Spinal cord (tissue), 10 donors: ENCODE results near the gene INO80C. TPM values are rescaled to one million over a fixed set of nuclear protein-coding genes. Genes with fewer than 3 reads are reported as not detected.
A peak's percentile ranks its signal among the peaks of the same experiment; 100 is the strongest.

ENCODE experiments used
- DNase-seq, 6 donors: peaks; one replicate each; pipeline versions ENCODE4 v3.0.0 to v3.0.0-alpha.2; 2013 to 2015; ENCODE audit warnings: low spot score in 6 of 6, low read depth in 4 of 6
- H3K27ac ChIP-seq: one replicate; pipeline ENCODE4 v1.5.1; 2013; ENCODE audit warnings: low read depth, low read length, control low read depth
- H3K27me3 ChIP-seq: one replicate; pipeline ENCODE4 v1.6.1; 2013; ENCODE audit warnings: low read length; ENCODE audit not compliant: control insufficient read depth, insufficient read depth
- H3K36me3 ChIP-seq: one replicate; pipeline ENCODE4 v1.6.1; 2013; ENCODE audit warnings: low read length; ENCODE audit not compliant: control insufficient read depth, insufficient read depth
- H3K4me1 ChIP-seq: one replicate; pipeline ENCODE4 v1.6.1; 2013; ENCODE audit warnings: low read length; ENCODE audit not compliant: control insufficient read depth, insufficient read depth
- H3K4me3 ChIP-seq: one replicate; pipeline ENCODE4 v1.5.1; 2013; ENCODE audit warnings: low read depth, low read length, control low read depth
- H3K9me3 ChIP-seq: one replicate; pipeline ENCODE4 v1.6.1; 2013; ENCODE audit warnings: low read length; ENCODE audit not compliant: control insufficient read depth, insufficient read depth
- WGBS: methylation state at CpG from one replicate; pipeline ENCODE4 v1.1.5; 2013; ENCODE audit warnings: missing lambda C conversion rate; ENCODE audit not compliant: insufficient coverage; 5-methylcytosine and 5-hydroxymethylcytosine counted together
- polyA plus RNA-seq, 2 donors: library from polyadenylated mRNA; unstranded; fragments of 120-200 nt; gene quantifications; one replicate each; pipeline ENCODE4 v1.2.1, GENCODE V29; 2013; ENCODE audit not compliant: insufficient read length in 2 of 2
- total RNA-seq, 2 donors: library from RNA; depleted of rRNA in 1 of 2; stranded (reverse); fragments of 120-200 nt in 1 of 2; fragments of >200 nt in 1 of 2; gene quantifications; one replicate each; pipeline versions ENCODE4 v1.2.3 to v1.2.4, GENCODE V29; 2013 to 2014
- donor health status: healthy.

INO80C gene
- total and polyA plus RNA-seq, 4 donors, result 8.1 to 22.4 (median 15.5) TPM

- Histone ChIP-seq H3K4me3 (no peak overlapping the region), H3K4me1 (peaks cover 7% of the 10 kb centered on the region), H3K9me3 (no peaks in the 10 kb centered on the region), H3K27me3 (no peaks in the 10 kb centered on the region), H3K36me3 (no peaks in the 10 kb centered on the region), H3K27ac (no peak overlapping the region)
- 42% methylated on average over 4 of the region's 5 CpGs for WGBS
- no peak for DNase-seq
Measured at GRCh38 chr18:35524226-35524625, 26.5 kb upstream of the INO80C start.

DNA sequence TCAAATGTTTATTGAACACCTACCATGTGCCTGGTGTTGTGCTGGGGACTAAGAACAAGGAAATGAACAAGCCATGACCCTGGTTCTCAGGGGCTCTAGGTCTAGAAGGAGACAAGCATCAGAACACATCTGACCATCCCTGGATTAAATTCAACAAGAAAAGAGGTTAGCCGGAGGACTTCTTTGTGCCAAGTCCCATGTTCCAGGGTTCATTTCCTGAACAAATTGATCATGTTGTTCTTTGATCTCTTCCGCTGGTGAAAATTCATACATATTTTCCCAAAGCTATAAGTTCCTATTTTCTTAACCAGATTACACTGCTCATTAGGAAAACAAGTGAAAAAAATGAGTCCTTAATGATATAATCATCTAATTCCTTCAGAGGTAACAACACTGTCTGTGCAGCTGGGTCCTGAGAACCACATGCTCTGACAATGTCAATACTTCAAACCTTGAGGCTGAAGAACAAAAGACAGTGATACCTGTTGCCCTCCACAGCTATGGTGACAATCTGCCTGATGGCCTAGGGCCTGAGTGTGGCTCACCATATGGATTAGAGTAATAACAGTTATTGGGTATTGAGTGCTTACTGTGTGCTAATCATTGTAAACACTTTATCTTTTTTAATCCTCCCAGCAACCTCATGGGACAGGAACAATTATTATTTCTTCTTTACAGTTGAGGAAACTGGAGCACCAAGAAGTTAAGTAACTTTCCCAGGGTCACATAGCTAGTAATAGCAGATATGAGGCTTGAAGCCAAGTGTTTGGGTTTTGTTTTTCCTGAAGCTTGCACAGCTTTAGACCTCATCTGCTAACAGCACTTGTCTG is 24.6 kb upstream of the INO80C start:
- no peaks in the 10 kb centered on the region for H3K36me3 ChIP-seq
- H3K4me1 ChIP-seq, result peaks cover 7% of the 10 kb centered on the region
- H3K4me3 ChIP-seq, result no peak overlapping the region
- no peak overlapping the region for H3K27ac ChIP-seq
- WGBS, result 100% methylated on average over 1 of the region's 2 CpGs
- no peaks in the 10 kb centered on the region for H3K9me3 ChIP-seq
- DNase-seq, result no peak
- H3K27me3 ChIP-seq, result no peaks in the 10 kb centered on the region

- Histone ChIP-seq H3K4me1 (peaks cover 7% of the 10 kb centered on the region), H3K4me3 (no peak overlapping the region), H3K9me3 (no peaks in the 10 kb centered on the region), H3K27me3 (no peaks in the 10 kb centered on the region), H3K27ac (no peak overlapping the region), H3K36me3 (no peaks in the 10 kb centered on the region)
- no peak for DNase-seq
- WGBS, result 90% methylated on average over 2 of the region's 5 CpGs
Measured at GRCh38 chr18:35521133-35521532, 23.4 kb upstream of the INO80C start.

DNA sequence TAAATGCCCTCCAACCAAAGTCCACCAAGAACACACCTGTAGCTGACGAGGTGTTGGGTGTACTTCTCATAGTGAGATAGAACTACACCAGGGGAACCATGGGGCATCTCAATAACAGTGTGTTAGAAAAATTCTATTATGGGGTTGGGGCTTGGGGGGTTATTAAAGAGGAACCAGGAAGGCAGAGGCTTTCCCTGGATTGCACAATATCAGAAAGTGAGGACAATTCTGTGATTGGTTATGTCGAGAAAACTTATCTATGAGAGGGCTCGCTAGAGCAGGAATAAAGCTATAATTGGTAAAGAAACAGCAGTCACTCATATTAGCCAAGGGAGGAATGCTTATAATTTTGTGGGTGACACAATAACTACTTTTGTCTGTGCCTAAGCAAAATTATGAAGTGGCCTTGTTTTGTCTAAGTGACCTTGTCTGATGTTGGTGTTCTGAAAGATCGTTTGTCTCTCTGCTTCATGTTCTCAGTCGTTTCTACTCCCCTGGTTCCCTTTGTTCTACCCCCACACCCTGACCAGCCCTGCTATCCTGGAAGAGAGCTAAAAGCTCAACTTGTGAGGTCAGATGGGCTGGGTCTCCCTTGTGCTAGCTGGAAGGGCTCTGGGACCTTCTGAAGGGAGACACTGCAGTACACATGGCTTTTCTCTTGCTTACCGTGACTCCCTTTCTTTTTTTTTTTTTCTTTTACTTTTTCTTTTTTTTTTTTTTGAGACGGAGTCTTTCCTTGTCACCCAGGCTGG is 21.6 kb upstream of the INO80C start:
- Histone ChIP-seq H3K4me1 (peaks cover 9% of the 10 kb centered on the region), H3K9me3 (no peaks in the 10 kb centered on the region), H3K27me3 (no peaks in the 10 kb centered on the region), H3K27ac (no peak overlapping the region), H3K4me3 (no peak overlapping the region), H3K36me3 (no peaks in the 10 kb centered on the region)
- DNase-seq, result no peak
- no CpG with 5 or more reads among the region's 7 CpGs for WGBS

- no peak for DNase-seq
- Histone ChIP-seq H3K4me3 (no peak overlapping the region), H3K27me3 (no peaks in the 10 kb centered on the region), H3K9me3 (no peaks in the 10 kb centered on the region), H3K36me3 (no peaks in the 10 kb centered on the region), H3K27ac (no peak overlapping the region), H3K4me1 (peaks cover 8% of the 10 kb centered on the region)
- WGBS, result 94% methylated on average over 2 of the region's 2 CpGs
Measured at GRCh38 chr18:35517715-35518114, 20.0 kb upstream of the INO80C start.

DNA sequence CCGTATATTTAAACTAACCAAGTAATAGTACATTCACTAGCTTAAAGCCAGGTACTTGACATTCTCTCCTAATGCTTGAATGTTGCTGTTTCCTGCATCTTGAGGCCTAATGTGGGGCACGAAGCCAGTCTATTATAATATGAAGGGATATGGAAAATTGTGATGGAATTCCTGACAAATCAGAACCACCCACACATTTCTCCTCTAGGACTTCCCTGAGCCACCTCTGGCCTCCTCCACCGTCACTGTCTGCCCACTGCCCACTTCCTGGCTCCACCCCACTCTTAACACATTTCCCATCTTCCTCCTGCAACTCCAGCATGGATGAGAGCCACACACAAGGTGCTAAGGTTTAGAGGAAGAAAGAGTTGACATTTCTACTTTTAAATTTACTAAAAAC is 19.0 kb upstream of the INO80C start:
- Histone ChIP-seq H3K9me3 (no peaks in the 10 kb centered on the region), H3K4me3 (no peak overlapping the region), H3K36me3 (no peaks in the 10 kb centered on the region), H3K27ac (no peak overlapping the region), H3K27me3 (no peaks in the 10 kb centered on the region), H3K4me1 (peaks cover 8% of the 10 kb centered on the region)
- no CpG with 5 or more reads among the region's 3 CpGs for WGBS
- no peak for DNase-seq

DNA sequence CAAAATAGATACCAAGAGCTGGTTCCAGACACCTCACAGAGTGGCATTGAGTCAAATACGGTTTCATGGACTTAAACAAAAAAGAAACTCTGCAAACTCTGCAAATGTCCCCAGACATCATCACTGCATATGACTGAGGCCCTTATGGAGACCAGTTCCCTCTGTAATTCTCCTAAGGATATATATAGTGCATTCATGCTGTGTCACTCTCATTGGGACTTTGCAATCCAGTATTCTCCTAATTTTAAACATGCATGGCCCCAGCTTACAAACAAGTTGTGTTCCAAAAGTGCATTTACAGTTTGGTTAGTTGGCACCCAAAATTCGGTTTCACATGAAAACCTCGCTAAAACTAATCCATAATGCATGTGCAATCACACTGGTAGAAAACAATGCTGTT is 18.6 kb upstream of the INO80C start:
- Histone ChIP-seq H3K4me1 (peaks cover 8% of the 10 kb centered on the region), H3K9me3 (no peaks in the 10 kb centered on the region), H3K4me3 (no peak overlapping the region), H3K27me3 (no peaks in the 10 kb centered on the region), H3K36me3 (no peaks in the 10 kb centered on the region), H3K27ac (no peak overlapping the region)
- peak in 1 of 6 donors; percentile 77 for DNase-seq
- WGBS, result 88% methylated on average over 1 of the region's 3 CpGs

- peaks cover 8% of the 10 kb centered on the region for H3K4me1 ChIP-seq
- no peaks in the 10 kb centered on the region for H3K27me3 ChIP-seq
- no peak overlapping the region for H3K4me3 ChIP-seq
- WGBS, result 54% methylated on average over 3 of the region's 6 CpGs
- H3K9me3 ChIP-seq, result no peaks in the 10 kb centered on the region
- H3K27ac ChIP-seq, result no peak overlapping the region
- no peak for DNase-seq
- H3K36me3 ChIP-seq, result no peaks in the 10 kb centered on the region
Measured at GRCh38 chr18:35515460-35516130, 17.8 kb upstream of the INO80C start.

GRCh38 chr18:35514752-35515459 is 17.1 kb upstream of the INO80C start:
- Histone ChIP-seq H3K9me3 (no peaks in the 10 kb centered on the region), H3K4me1 (peaks cover 8% of the 10 kb centered on the region), H3K27ac (no peak overlapping the region), H3K27me3 (no peaks in the 10 kb centered on the region), H3K36me3 (no peaks in the 10 kb centered on the region), H3K4me3 (no peak overlapping the region)
- 86% methylated on average over 4 of the region's 7 CpGs for WGBS
- no peak for DNase-seq
